Prostate gland (tissue), 2 donors: ENCODE results near the gene ARFGAP3.

ENCODE experiments used
- POLR2A ChIP-seq: fragments of 450-650 bp; IDR thresholded peaks from one replicate; pipeline ENCODE4 v1.6.1; 2016; ENCODE audit warnings: antibody characterized with exemption, mild to moderate bottlenecking
- TF ChIP-seq, protein P1 (sequence below), 4 experiments: fragments of 200-600 bp in 2 of 4; fragments of 450-650 bp in 2 of 4; sonication (generic) in 2 of 4; IDR thresholded peaks; 1 replicate in 3 of 4; 2 replicates in 1 of 4; pipeline ENCODE4 v1.5.1; 2016 to 2019; ENCODE audit warnings: antibody characterized with exemption in 4 of 4, mild to moderate bottlenecking in 2 of 4, moderate library complexity in 2 of 4

DNA sequence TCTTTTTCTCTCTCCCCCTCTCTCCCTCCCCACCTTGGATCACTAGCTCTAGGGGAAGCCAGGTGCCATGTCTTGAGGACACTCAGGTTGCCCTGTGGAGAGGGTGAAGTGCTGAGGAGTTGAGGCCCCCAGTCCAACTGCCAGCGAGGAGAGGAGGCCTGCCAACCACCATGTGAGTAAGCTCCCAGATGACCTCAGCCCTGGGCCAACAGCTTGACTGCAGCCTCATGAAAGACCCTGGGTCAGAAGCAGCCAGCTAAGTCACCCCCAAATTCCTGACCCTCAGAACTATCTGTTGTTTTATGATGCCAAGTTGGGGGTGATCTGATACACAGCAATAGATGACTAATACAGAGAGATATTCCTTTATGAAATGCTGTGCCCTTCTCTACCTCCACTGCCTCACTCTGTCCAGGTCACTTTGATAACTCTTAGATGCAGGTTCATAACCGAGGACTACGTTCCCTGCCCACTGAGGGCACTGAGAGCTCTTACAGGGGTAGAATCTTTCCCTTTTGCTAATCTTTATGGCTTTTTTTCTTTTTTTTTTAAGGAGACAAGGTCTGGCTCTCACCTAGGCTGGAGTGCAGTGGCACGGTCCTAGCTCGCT lies 8.0 kb downstream of the ARFGAP3 start:
- TF ChIP-seq POLR2A = no peak
- TF ChIP-seq, protein P1, sequence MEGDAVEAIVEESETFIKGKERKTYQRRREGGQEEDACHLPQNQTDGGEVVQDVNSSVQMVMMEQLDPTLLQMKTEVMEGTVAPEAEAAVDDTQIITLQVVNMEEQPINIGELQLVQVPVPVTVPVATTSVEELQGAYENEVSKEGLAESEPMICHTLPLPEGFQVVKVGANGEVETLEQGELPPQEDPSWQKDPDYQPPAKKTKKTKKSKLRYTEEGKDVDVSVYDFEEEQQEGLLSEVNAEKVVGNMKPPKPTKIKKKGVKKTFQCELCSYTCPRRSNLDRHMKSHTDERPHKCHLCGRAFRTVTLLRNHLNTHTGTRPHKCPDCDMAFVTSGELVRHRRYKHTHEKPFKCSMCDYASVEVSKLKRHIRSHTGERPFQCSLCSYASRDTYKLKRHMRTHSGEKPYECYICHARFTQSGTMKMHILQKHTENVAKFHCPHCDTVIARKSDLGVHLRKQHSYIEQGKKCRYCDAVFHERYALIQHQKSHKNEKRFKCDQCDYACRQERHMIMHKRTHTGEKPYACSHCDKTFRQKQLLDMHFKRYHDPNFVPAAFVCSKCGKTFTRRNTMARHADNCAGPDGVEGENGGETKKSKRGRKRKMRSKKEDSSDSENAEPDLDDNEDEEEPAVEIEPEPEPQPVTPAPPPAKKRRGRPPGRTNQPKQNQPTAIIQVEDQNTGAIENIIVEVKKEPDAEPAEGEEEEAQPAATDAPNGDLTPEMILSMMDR (IDR thresholded peaks at IDR 0.05) = no peak
